Measurements from ENCODE around the gene EMP2. TPM values are rescaled to one million over a fixed set of nuclear protein-coding genes. Genes with fewer than 3 reads are reported as not detected.

The EMP2 gene
- polyA plus RNA-seq, 3 donors, result not detected

DNA sequence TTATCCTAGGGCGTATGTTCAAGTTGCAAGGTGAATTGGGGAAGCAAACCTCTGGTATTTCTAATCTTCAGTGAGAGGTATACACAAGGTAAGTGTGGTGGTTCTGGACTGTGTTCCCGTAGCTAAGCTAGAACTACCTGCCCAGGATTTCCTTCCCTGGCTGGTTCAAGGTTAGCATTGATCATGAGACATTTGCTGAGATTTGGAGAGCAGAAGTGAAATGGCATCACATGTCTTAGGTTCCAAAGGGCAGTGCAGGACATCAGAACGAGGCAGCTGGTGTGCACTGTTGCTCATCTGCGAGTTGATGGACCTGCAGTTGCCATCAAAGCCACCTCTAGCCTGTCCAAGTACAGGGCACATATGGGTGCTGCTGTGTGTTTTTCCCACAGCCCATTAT is 95.2 kb downstream of the EMP2 start:
- Histone ChIP-seq H3K36me3 (replicated peaks in 1 of 2; ENCODE audit: control insufficient read depth in 1 of 2, insufficient read depth in 2 of 2, low read length in 2 of 2) (peaks cover 0 to 7% of the 10 kb centered on the region in 2 donors), H4K20me1 (ENCODE audit: insufficient read depth, low read length) (no peaks in the 10 kb centered on the region), H3K79me2 (ENCODE audit: insufficient read depth, low read length) (no peaks in the 10 kb centered on the region), H2AFZ (ENCODE audit: insufficient read depth, low read depth, low read length, poor library complexity, severe bottlenecking) (no peak overlapping the region), H3K4me3 (replicated peaks in 1 of 3; ENCODE audit: low read depth in 2 of 3, low read length in 3 of 3) (no peak overlapping the region), H3K27me3 (ENCODE audit: control insufficient read depth in 2 of 2, insufficient read depth in 2 of 2, low read length in 2 of 2) (no peaks in the 10 kb centered on the region), H3K9me3 (replicated peaks in 1 of 2; ENCODE audit: control insufficient read depth in 1 of 2, insufficient read depth in 1 of 2, low read length in 2 of 2) (peaks cover 32 to 34% of the 10 kb centered on the region in 2 donors), H3K4me1 (ENCODE audit: control insufficient read depth in 1 of 2, insufficient read depth in 2 of 2, low read length in 2 of 2) (no peaks in the 10 kb centered on the region), H3K4me2 (replicated peaks; ENCODE audit: extremely low read depth, low read length, poor library complexity, severe bottlenecking) (no peak overlapping the region), H3K27ac (ENCODE audit: low read depth in 1 of 2, low read length in 2 of 2) (no peak overlapping the region), H3K9ac (ENCODE audit: insufficient read depth, low read length, poor library complexity, severe bottlenecking) (no peak overlapping the region)
- Mint-ChIP-seq H3K36me3 (peaks cover 7 to 12% of the 10 kb centered on the region in 2 donors), H3K27me3 (ENCODE audit: low read depth in 3 of 3) (no peaks in the 10 kb centered on the region), H3K9me3 (peaks cover 25 to 49% (median 36%) of the 10 kb centered on the region in 7 donors), H3K4me3 (no peak overlapping the region), H3K4me1 (no peaks in the 10 kb centered on the region), H3K27ac (no peak overlapping the region)
- TF ChIP-seq, protein P1, sequence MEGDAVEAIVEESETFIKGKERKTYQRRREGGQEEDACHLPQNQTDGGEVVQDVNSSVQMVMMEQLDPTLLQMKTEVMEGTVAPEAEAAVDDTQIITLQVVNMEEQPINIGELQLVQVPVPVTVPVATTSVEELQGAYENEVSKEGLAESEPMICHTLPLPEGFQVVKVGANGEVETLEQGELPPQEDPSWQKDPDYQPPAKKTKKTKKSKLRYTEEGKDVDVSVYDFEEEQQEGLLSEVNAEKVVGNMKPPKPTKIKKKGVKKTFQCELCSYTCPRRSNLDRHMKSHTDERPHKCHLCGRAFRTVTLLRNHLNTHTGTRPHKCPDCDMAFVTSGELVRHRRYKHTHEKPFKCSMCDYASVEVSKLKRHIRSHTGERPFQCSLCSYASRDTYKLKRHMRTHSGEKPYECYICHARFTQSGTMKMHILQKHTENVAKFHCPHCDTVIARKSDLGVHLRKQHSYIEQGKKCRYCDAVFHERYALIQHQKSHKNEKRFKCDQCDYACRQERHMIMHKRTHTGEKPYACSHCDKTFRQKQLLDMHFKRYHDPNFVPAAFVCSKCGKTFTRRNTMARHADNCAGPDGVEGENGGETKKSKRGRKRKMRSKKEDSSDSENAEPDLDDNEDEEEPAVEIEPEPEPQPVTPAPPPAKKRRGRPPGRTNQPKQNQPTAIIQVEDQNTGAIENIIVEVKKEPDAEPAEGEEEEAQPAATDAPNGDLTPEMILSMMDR (IDR thresholded peaks at IDR 0.05), result no peak
- 96% methylated on average over 3 of the region's 4 CpGs for WGBS (ENCODE audit: insufficient coverage)
- no peak for DNase-seq
- intact Hi-C loops (cut with micrococcal nuclease), result no loop called here

DNA sequence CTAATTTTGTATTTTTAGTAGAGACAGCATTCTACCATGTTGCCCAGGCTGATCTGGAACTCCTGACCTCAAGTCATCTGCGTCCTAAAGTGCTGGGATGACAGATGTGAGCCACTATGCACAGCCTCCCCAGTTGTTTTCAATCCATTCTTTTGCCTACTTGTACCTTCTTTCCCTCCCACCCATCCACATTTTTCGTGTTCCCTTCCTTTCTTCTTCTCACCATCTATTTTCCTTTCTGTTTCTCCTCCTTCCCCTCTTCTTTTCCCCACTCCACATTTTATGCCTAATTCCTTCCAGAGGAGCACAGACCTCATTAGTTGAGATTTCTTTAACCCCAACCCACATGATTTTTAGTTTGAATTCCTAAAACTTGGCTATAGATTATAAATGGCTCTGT is 100.2 kb downstream of the EMP2 start:
- H3K36me3 ChIP-seq (replicated peaks in 1 of 2; ENCODE audit: control insufficient read depth in 1 of 2, insufficient read depth in 2 of 2, low read length in 2 of 2), result peaks cover 0 to 8% of the 10 kb centered on the region in 2 donors
- H3K27ac Mint-ChIP-seq, result peak overlapping the region in 1 of 7 donors; percentile 17
- 92% methylated on average over 2 of the region's 2 CpGs for WGBS (ENCODE audit: insufficient coverage)

More for the DNA sequence above, 100.2 kb downstream of the EMP2 start:
- no peak overlapping the region for H3K4me3 ChIP-seq (replicated peaks in 1 of 3; ENCODE audit: low read depth in 2 of 3, low read length in 3 of 3)
- no peak overlapping the region for H3K4me2 ChIP-seq (replicated peaks; ENCODE audit: extremely low read depth, low read length, poor library complexity, severe bottlenecking)
- H3K27ac ChIP-seq (ENCODE audit: low read depth in 1 of 2, low read length in 2 of 2), result no peak overlapping the region
- DNase-seq, result no peak
- no peaks in the 10 kb centered on the region for H3K27me3 ChIP-seq (ENCODE audit: control insufficient read depth in 2 of 2, insufficient read depth in 2 of 2, low read length in 2 of 2)
- Mint-ChIP-seq H3K4me3 (no peak overlapping the region), H3K27me3 (ENCODE audit: low read depth in 3 of 3) (no peaks in the 10 kb centered on the region), H3K36me3 (peaks cover 13 to 20% of the 10 kb centered on the region in 2 donors), H3K4me1 (no peaks in the 10 kb centered on the region), H3K9me3 (peaks cover 12 to 27% (median 20%) of the 10 kb centered on the region in 7 donors)
- no peaks in the 10 kb centered on the region for H4K20me1 ChIP-seq (ENCODE audit: insufficient read depth, low read length)
- peaks cover 8 to 12% of the 10 kb centered on the region in 2 donors for H3K9me3 ChIP-seq (replicated peaks in 1 of 2; ENCODE audit: control insufficient read depth in 1 of 2, insufficient read depth in 1 of 2, low read length in 2 of 2)
- no peak overlapping the region for H2AFZ ChIP-seq (ENCODE audit: insufficient read depth, low read depth, low read length, poor library complexity, severe bottlenecking)
- no peak overlapping the region for H3K9ac ChIP-seq (ENCODE audit: insufficient read depth, low read length, poor library complexity, severe bottlenecking)
- TF ChIP-seq, protein P1 (IDR thresholded peaks at IDR 0.05), result no peak
- no peaks in the 10 kb centered on the region for H3K79me2 ChIP-seq (ENCODE audit: insufficient read depth, low read length)
- H3K4me1 ChIP-seq (ENCODE audit: control insufficient read depth in 1 of 2, insufficient read depth in 2 of 2, low read length in 2 of 2), result no peaks in the 10 kb centered on the region
- intact Hi-C loops (cut with micrococcal nuclease), result no loop called here

Small RNA genes within 50 kb of the gene (small RNA-seq; reads per million reads assigned to genes)
- gene RNU6-633P (ENCODE audit: insufficient read length, low read depth), result not detected

Other genes starting within 250 kb of the EMP2 start
- 10 to 100 TPM in 2 of 3 donors, 1 to 10 TPM in 1; 8.7 to 36.4 (median 11.9) TPM for gene ATF7IP2, start 194.5 kb downstream of the EMP2 start, polyA plus RNA-seq
- under 1 TPM in 1 of 3 donors, not detected in 2; 0.16 TPM for gene TEKT5, start 114.3 kb upstream of the EMP2 start, polyA plus RNA-seq
- gene NUBP1, start 163.2 kb upstream of the EMP2 start, polyA plus RNA-seq, result 10 to 100 TPM; 52.8 to 56.6 (median 54.3) TPM
- under 1 TPM; 0.06 to 0.17 (median 0.08) TPM for gene TVP23A, start 238.2 kb upstream of the EMP2 start, polyA plus RNA-seq